IPS-15b (cell line): ENCODE measurements around the gene SHC3.

ENCODE experiments used
- H3K27me3 ChIP-seq: one replicate; pipeline ENCODE4 v1.6.1; 2013; ENCODE audit warnings: low read length; ENCODE audit not compliant: control insufficient read depth, insufficient read depth
- H3K36me3 ChIP-seq: one replicate; pipeline ENCODE4 v1.6.1; 2013; ENCODE audit warnings: low read length; ENCODE audit not compliant: control insufficient read depth, insufficient read depth
- H3K4me1 ChIP-seq: one replicate; pipeline ENCODE4 v1.6.1; 2013; ENCODE audit warnings: mild to moderate bottlenecking, low read length; ENCODE audit not compliant: control insufficient read depth, insufficient read depth
- H3K4me3 ChIP-seq: one replicate; pipeline ENCODE4 v1.5.1; 2013; ENCODE audit warnings: low read depth, low read length
- H3K9ac ChIP-seq: one replicate; pipeline ENCODE4 v1.6.1; 2013; ENCODE audit warnings: low read depth, mild to moderate bottlenecking, low read length
- H3K9me3 ChIP-seq: one replicate; pipeline ENCODE4 v1.6.1; 2013; ENCODE audit warnings: mild to moderate bottlenecking, low read length; ENCODE audit not compliant: control insufficient read depth, insufficient read depth

The SHC3 gene

DNA sequence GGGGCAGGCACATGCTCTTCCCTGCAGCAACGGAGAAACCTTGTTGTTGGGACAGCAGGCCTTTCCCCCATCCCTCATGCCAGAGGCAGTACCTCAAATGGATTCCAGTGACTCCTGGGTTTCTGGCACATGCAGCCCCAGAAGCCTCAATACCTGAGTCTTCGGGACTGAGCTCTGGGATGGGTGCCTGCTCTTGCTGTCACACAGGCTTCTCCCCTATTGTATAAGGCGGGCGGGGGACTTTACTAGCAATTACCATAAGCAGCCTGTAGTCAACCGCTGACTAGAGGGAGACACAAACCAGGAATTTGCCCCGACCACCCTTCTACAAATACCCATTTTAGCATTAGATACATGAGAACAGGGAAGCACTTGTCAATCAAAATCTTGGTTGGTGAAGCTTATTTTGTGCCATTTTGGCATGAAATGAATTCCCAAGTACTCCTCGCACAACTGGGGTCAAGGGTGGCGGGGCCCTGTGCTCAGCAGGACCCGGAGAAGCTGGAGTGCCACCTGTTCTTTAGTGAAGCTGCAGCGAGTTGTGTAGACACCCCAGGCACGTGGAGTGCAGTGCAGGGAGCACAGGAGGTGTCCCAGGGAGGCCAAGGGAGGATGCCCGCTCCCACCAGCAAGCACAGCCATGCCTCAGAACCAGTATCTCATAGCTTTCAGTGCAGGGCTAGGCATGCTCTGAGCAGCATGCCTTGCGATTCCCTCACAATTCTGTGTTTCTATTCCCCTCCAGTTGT is 166.2 kb downstream of the SHC3 start:
- Histone ChIP-seq H3K9me3 (no peaks in the 10 kb centered on the region), H3K4me3 (no peak overlapping the region), H3K4me1 (peaks cover 8% of the 10 kb centered on the region), H3K9ac (no peak overlapping the region), H3K36me3 (no peaks in the 10 kb centered on the region), H3K27me3 (no peaks in the 10 kb centered on the region)

DNA sequence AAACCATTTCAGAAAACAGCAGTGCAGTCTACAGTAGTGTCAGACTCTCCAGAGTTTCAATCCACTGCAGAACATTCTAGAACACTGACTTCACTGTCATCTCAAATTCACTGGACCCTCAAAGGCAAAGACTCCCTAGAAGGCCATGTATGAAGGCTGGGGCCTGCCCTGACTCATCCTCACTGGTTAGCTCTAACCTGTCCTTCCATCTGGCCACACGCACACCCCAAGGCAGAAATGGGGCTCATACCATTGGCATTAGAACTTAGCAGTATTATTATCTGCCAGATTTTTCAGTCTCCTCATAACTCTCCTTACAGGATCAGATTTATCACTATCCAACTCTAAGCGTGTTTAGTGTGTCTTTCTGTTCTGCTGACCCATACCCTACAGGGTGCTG is 166.9 kb downstream of the SHC3 start:
- no peak overlapping the region for H3K4me3 ChIP-seq
- H3K9ac ChIP-seq, result no peak overlapping the region
- no peaks in the 10 kb centered on the region for H3K27me3 ChIP-seq

DNA sequence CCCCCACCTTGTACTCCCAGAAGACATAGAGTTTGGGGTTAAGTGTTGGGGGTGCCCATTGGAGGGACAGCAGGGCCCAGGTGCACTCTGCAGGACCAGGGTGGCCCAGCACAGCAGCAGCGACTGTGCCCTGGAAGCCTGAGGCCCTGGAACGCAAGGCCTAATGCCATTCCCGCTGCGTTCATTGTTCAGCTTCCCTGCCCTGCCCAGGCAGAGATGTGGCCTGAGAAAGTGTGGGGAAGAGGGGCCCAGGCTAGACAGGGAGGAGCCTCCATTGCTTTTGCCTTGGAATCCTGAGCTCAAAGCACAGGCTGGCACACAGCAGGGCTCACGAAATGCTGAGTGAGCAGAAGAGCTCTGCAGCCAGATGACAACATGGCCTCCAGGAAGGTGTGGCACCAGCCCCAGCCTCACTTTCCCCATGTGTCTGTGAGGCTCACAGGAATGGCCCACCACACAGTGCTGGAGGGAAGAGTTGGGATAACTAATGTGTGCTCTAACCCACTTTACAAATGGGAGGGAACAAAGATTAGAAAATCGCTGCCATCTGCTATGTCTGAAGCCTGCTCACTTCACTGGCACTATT is 168.0 kb downstream of the SHC3 start:
- Histone ChIP-seq H3K9me3 (no peaks in the 10 kb centered on the region), H3K4me1 (peaks cover 8% of the 10 kb centered on the region)

More for the DNA sequence above, 166.9 kb downstream of the SHC3 start:
- peaks cover 8% of the 10 kb centered on the region for H3K4me1 ChIP-seq
- no peaks in the 10 kb centered on the region for H3K36me3 ChIP-seq
- H3K9me3 ChIP-seq, result no peaks in the 10 kb centered on the region

GRCh38 chr9:89010056-89010455 is 168.6 kb downstream of the SHC3 start:
- no peak overlapping the region for H3K9ac ChIP-seq
- no peaks in the 10 kb centered on the region for H3K36me3 ChIP-seq
- peaks cover 8% of the 10 kb centered on the region for H3K4me1 ChIP-seq
- no peaks in the 10 kb centered on the region for H3K27me3 ChIP-seq
- no peaks in the 10 kb centered on the region for H3K9me3 ChIP-seq
- no peak overlapping the region for H3K4me3 ChIP-seq

More for the DNA sequence above, 168.0 kb downstream of the SHC3 start:
- H3K36me3 ChIP-seq, result no peaks in the 10 kb centered on the region
- H3K9ac ChIP-seq, result no peak overlapping the region
- H3K4me3 ChIP-seq, result no peak overlapping the region
- no peaks in the 10 kb centered on the region for H3K27me3 ChIP-seq

DNA sequence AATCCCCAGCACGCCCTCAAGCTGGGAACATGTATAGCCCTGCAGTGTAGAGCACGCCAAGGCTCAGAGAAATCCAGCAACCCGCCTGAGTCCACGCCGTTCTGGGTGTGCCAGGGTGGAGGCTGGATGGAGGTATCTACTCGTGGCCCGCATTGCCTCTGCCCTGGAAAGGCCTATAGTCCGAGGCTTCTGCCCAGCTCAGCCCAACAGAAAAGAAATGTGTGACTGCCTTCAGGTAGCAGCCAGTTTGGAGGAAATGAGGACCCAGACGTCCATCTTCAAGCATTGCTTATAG is 169.1 kb downstream of the SHC3 start:
- no peak overlapping the region for H3K4me3 ChIP-seq
- no peaks in the 10 kb centered on the region for H3K9me3 ChIP-seq
- no peaks in the 10 kb centered on the region for H3K27me3 ChIP-seq
- H3K4me1 ChIP-seq, result peaks cover 8% of the 10 kb centered on the region
- no peak overlapping the region for H3K9ac ChIP-seq
- no peaks in the 10 kb centered on the region for H3K36me3 ChIP-seq

- Histone ChIP-seq H3K9me3 (no peaks in the 10 kb centered on the region), H3K27me3 (no peaks in the 10 kb centered on the region), H3K4me1 (peaks cover 8% of the 10 kb centered on the region), H3K4me3 (no peak overlapping the region), H3K9ac (no peak overlapping the region), H3K36me3 (no peaks in the 10 kb centered on the region)
These were observed 169.7 kb downstream of the SHC3 start for GRCh38 chr9:89008744-89009545.

DNA sequence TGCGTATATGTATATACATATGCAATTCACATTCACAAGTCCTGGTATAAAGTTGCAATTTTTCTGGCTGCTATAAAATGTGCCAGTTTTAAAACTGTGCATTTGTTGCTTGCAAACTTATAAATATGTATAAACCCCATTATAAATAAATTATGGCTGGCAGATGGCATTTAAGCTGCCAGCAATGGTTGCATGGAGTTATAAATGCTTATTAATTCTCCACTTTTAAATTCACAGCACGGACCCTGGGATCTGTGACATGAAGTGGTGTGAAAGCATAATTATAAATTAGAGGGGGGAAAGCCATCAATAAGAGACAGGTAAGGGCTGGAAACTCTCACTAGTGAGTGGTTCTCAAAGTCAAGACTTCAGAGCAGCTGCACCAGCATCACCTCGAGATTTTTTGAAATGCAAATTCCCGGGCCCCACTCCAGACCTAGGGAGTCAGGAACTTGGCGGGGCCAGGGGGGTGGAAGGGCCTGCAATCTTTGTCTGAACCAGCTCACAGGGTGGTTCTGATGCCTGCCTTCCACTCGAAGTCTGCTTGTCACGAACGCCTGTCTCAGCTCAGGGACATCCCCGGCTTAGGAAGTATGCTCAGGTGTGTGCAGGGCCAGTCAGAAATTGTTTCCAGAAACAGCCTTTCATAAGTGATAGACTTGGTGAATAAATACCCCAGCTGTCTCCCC is 170.4 kb downstream of the SHC3 start:
- no peak overlapping the region for H3K9ac ChIP-seq
- H3K36me3 ChIP-seq, result no peaks in the 10 kb centered on the region
- no peak overlapping the region for H3K4me3 ChIP-seq
- H3K4me1 ChIP-seq, result peaks cover 8% of the 10 kb centered on the region
- H3K27me3 ChIP-seq, result no peaks in the 10 kb centered on the region
- H3K9me3 ChIP-seq, result no peaks in the 10 kb centered on the region

GRCh38 chr9:89006996-89007967 is 171.3 kb downstream of the SHC3 start:
- Histone ChIP-seq H3K9me3 (no peaks in the 10 kb centered on the region), H3K9ac (no peak overlapping the region), H3K4me3 (no peak overlapping the region), H3K4me1 (peaks cover 8% of the 10 kb centered on the region), H3K27me3 (no peaks in the 10 kb centered on the region), H3K36me3 (no peaks in the 10 kb centered on the region)

DNA sequence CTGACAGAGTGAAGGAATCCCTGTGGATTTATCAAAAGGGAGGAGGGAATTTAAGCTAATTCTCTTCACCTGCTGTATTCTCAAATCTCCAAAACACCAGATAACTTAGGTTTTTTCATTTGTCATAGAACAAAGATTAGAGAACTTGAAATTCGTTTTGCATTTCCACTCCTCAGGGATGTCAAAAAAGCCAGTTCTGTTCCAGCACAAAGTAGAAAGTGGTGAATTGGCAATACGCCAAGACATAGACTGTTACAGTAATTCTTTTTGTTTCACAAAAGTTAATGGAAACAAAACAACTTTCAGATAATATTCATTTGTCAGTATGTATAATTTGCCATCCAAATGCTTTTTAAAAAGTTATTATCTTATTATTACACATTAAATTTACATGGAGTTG is 172.4 kb downstream of the SHC3 start:
- Histone ChIP-seq H3K4me3 (no peak overlapping the region), H3K4me1 (peaks cover 5% of the 10 kb centered on the region), H3K9ac (no peak overlapping the region), H3K9me3 (no peaks in the 10 kb centered on the region), H3K36me3 (peaks cover 6% of the 10 kb centered on the region), H3K27me3 (no peaks in the 10 kb centered on the region)

- Histone ChIP-seq H3K36me3 (peaks cover 8% of the 10 kb centered on the region), H3K4me1 (peaks cover 7% of the 10 kb centered on the region), H3K4me3 (no peak overlapping the region), H3K9ac (no peak overlapping the region), H3K27me3 (no peaks in the 10 kb centered on the region), H3K9me3 (no peaks in the 10 kb centered on the region)
These were observed 173.3 kb downstream of the SHC3 start for GRCh38 chr9:89005323-89005722.

DNA sequence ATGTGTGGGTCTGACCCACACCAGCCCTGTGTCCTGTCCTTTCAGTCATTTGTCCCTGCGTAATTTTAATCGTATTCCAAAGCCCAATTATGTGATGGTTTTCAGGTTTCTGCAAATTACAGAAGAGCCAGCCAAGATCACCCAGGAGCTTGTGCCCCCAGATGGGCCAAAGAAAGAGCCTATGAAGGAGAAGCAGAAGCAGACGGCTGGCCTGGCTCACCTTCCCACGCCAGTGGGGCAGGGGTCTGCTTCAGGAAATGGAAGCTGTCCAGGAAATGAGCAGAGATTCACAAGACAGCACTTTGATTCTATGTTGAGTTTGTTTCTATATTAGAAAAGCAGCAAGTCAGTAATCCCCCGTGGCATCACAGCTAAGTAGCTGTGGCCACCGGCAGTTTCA is 175.6 kb downstream of the SHC3 start:
- peaks cover 8% of the 10 kb centered on the region for H3K36me3 ChIP-seq
- no peaks in the 10 kb centered on the region for H3K27me3 ChIP-seq
- H3K9ac ChIP-seq, result no peak overlapping the region
- peaks cover 3% of the 10 kb centered on the region for H3K4me1 ChIP-seq
- no peaks in the 10 kb centered on the region for H3K9me3 ChIP-seq
- no peak overlapping the region for H3K4me3 ChIP-seq
